HG03060 (cell line): ENCODE results near the gene SERPINA12.

Experiments
- ATAC-seq: cut with Tn5 transposase; IDR thresholded peaks from one replicate; pipeline ENCODE4 v1.9.1; 2021; ENCODE audit warnings: low read depth, moderate number of reproducible peaks; ENCODE audit not compliant: unreplicated experiment

SERPINA12 gene

DNA sequence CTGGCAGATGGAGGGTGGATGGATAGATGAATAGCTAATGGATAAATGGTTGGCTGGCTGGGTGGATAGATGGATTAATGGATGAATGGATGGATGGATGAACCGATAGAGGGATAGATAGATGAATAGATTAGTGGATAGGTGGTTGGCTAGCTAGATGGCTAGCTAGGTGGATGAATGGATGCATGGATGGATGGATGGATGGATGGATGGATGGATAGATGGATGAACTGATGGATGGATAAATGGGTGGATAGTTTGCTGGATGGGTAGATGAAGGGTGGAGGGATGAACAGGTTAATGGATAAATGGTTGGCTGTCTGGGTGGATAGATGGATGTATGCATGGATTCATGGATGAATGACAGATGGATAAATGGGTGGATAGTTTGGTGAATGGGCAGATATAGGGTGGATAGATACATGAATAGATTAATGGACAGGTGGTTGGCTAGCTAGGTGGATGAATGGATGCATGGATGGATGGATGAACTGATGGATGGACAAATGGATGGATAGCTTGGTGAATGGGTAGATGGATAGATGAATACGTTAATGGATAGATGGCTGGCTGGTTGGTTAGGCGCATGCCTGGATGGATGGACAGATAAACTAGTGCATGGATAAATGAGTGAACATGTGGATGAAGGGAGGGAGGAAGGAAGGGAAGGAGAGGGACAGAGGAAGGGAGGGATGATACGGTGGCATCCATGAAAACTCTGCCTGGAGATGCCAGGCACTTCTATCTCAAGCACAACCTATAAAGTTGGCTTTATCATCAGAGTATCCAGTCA is 41.3 kb downstream of the SERPINA12 start:
- ATAC-seq: no peak

DNA sequence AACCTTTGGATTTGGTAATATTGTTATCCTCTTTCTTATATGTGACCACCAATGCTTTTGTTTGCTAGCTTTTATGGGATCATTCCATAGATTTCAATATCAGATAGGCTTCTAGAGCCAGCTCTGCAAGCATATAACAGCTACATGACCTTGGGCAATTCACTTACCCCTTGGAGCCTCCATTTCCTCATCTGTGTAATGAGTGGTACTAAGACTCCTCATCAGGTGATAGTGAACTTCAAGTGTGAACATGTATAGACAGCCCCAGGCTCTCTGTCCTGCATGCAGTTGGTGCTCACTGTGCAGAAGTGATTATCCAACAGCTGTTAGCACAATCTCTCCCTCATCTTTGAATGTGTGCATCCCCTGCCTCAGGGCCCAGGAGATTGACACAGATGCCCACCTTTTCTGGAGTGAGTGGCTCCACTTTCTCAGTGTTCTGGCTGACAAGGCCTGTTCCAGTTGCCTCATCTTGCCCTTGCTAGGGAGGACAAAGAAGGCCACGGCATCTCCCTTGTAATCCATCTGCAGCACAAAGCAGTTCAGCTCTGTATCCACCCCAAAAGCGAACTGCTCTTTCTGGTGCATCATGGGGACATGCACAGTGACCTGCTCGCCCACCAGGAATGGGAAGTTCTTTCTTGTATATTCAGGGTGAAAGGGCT is 42.4 kb downstream of the SERPINA12 start:
- ATAC-seq: no peak

DNA sequence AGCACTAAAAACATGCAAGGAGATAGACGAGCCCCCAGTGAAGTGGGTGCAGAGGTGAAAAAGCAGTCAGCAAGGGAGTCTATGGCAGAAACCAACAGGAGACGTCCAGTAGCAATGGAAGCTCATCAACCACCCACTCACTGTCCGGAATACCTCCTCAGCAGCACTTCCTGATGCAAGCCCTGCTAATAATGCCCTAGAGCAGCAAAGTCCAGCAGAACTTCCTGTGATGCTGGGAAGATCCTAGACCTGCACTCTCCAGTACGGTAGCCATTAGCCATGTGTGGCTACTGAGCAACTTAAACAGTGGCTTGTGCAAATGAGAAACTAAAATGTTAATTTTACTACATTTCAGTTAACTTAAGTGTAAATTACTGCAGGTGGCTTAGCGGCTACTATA is 44.2 kb downstream of the SERPINA12 start:
- no peak for ATAC-seq

DNA sequence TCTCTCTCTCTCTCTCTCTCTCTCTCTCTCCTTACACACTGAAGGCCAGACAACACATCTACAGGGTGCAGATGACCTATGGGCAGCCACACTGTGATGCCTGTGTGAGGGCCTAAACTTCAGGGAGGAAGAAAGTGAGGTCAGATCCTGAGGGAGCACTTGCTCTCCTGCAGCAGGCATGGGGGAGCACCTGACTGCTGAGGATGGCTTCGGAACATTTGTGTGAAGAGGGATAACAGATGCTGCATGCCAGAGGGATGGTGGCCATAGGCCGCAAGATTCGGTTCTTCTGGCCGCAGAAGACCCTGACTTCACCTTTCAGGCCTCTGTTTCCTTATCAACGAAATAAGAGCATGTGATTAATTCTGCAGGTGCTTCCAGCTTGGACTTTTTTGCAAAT is 45.0 kb downstream of the SERPINA12 start:
- ATAC-seq: no peak

DNA sequence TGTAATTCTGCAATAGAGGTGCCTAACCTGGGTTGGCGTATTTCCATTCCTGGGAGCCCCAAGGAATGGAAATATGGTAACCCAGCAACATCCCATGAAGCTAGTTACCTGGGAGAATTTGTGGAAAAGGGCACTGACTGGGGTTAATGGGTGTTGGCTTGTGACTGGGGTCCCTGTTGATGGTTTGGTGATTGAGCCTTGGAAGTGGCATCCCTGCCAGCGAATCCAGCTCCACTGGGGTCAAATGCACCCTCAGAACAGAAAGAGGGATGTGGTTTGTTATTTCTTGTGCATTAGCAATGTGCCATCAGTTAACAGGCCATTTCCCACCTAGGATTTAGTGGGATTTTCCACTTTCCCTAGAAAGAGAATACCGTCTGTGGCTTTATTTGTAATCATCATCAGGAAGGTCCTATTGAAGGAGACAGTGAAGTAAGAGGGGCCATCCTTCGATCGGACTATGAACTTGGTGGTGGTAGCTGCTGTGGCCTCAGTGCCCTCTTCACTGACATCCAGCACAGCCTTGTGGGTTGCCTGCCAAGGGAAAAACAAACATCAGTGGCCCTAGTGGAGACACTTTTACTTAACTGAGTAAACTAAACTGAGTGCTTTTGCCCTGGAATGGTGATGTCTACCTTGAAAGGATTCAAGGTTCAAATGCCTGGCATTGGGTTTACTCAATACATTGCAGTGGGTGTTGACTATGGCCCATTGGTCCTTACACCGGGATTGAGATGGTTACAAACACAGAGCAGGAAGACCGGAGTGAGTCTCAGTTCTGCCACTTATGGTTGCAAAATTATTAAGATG is 46.3 kb downstream of the SERPINA12 start:
- no peak for ATAC-seq

DNA sequence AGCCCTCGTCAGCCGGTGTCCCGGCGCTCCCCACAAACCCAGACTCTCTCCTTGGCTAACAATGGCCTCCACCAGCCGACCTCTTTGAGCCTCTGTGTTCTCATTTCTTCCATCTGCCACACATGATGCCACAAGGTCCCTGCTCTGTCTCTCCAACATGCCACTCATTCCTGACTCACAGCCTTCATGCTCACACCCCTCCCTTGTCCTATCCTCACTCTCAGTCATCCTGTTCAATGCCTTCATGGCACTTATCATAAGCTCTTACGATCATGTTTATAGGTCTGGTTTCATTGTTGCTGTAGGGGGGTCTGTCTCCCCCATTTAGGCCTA is 47.1 kb downstream of the SERPINA12 start:
- ATAC-seq: no peak

DNA sequence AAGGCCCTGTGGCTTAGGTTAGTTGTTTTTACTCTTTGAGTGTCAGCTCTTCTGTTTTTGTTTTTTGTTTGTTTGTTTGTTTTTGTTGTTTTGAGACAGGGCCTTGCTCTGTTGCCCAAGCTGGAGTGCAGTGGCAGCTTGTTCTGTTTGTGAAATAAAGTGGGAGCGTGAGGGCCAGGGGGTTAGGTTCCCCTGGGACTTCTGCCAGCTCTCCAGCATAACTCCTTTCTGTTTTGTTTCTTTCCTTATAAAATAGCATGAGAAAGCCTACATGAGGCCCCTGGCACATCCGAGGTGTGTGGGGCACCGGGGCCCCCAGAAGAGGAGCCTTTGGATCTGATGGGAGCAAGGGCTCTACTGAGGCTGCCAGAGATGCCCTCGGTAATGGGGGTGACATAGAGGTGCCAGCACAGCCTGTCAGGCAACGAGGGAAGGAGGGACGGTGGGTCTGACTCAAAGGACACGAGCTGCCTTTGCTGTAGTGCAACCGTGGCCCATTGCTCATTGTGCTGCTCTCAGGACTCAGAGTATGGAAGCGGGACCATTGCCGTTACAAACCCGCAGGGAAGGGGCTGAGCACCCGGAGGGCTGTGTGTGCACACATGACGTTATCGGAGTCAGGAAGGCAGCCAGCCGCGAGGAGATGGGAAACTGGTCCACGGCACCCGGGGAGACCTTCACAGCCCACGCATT is 47.6 kb downstream of the SERPINA12 start:
- no peak for ATAC-seq

DNA sequence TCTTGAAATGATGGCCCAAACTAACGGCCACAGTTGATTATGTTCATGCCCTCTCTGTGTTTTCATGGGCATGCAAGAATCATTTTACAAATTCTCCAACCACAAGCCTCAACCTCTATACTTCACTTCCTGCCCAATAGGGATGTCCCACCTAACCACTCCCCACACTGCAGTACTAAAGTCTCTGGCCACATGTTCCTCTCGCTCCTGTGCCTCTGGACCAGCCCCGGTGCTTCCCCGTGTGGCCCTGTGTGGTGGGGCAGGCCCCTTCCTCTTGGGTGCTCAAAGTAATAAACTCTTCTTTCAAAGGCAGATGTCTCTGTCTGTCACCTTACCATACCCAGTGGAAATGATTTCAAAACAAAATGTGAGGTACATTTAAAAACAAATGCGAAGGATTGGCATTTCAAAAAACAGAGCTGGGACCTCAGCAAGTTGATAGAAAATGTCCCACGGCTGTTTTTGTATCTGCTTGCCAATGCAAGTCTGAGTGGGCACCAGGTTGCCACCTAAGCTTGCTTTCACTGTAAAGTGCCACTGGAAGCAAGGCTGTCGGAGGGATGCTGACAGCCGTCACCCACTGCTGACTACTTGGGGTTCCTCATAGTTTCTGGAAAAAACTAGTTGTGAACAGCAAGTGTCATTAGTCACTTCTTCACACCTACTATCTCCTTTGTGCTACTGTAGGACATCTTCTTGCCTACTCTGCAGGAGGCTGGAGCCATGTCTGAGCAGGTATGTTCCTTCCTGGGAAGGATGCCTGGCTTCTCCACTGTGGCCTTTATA is 48.4 kb downstream of the SERPINA12 start:
- no peak for ATAC-seq

DNA sequence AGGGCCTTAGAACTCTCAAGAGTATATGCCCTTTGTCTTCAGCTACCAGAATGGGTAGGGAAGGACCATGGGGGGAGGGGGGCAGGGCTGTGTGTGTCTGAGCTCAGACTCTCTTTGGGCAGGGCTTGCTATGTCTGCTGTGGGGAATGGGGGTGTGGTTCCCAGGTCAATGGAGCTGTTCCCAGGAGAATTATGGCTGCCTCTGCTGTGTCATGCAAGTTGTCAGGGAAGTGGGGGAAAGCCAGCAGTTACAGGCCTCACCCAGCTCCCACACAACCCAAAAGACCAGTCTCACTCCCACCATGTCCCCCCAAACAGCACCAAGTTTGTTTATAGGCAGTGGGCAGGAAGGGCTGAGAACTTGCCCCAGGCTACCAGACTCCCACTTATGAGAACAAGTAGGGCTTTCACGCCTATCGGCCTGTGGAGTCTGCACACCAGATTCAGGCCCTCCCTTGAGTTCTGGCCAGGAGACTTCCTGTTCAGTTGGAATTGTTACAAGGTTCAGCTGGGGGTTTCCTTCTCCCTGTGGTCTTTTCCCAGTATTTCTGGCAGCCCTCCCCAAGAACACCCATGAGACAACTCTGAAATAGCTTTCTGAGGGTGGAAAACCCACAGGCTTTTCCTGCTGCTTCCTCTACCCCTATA is 50.6 kb downstream of the SERPINA12 start:
- ATAC-seq: no peak

DNA sequence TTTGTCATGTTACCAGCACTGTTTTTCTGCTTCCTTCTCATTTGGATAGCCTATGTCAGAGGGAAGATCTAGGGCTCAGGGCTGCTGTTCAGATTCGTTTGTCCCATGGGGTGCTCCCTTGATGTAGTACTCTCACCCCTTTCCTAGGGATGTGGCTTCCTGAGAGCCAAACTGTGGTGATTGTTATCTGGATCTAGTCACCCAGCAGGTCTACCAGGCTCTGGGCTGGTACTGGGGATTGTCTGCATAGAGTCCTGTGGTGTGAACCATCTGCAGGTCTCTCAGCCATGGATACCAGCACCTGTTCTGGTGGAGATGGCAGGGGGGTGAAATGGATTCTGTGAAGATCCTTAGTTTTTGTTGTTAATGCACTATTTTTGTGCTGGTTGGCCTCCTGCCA is 51.2 kb downstream of the SERPINA12 start:
- no peak for ATAC-seq

DNA sequence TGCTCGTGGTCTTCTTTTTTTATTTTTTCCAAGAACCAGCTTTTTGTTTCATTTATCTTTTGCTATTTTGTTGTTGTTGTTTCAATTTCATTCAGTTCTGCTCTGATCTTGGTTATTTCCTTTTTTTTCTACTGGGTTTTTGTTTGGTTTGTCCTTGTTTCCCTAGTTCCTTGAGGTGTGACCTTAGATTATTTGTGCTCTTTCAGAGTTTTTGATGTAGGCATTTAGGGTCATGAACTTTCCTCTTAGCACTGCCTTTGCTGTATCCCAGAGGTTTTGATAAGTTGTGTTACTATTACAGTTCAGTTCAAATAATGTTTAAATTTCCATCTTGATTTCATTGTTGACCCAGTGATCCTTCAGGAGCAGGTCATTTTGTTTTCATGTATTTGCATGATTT is 53.3 kb downstream of the SERPINA12 start:
- no peak for ATAC-seq

DNA sequence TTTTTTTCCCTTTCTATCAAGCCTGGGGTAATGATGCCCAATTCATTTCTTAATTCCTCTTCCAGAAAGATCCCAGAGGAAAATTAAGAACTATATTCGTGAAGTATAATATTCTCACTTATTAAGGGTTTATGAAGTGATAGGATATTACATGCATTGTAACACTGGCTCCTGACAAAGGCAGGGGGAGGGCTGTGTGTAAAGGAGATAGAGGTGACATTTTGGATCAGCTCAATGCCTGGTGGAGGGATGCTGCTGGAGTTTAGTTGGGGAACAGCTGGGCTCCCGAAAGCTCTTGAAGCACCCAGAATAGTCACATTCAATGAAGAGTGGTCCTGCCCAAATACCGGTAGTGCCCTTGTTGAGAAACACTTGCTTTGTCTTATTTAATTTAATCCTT is 57.4 kb downstream of the SERPINA12 start:
- no peak for ATAC-seq

DNA sequence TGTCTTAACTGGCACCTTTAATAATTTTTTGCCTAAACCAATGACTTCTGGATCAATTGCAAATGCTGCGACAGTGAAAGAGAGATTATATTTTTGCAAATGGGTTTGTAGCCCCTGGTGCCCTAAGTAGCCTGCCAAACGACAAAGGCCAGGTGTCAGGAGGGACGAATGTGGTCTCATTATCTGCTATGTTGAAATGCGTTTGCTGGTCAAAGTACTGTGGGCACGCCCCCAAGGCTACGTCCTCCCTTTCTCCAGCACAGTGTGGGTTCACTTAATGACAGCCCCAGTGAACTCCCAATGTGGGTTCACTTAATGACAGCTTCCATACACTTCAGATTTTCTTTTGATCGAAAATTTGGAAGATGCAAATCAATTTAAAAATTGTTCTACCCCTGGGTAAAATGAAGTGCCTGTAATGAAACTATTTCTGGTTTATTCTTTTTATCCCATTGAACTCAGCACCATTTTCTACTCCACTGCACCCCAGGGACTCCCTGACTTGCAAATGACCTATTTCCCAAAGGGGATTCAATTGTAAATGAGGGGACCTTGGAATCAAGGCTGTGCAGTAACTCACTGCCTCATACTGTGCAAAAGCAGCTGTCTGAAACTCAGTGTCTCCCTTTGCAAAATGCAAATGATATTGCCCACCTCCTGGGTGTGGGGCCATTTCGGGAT is 58.0 kb downstream of the SERPINA12 start:
- ATAC-seq: no peak

DNA sequence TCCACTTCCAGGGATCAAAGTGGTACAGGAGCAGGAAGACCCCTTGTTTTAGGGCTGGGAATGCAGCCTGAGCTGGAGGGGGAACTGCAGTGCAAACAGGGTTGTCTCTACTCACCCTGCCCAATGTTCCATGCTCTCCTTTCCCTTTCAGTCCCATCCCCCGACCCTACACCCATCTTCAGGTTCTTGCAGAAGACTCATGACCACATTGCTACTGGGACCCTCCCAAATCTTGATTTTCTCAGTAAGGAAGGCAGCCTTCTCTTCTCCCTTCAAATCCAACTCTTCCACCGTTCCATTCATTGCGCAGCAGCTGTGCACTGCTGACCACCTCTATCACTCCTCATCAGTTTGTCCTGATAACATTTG is 58.6 kb downstream of the SERPINA12 start:
- no peak for ATAC-seq

DNA sequence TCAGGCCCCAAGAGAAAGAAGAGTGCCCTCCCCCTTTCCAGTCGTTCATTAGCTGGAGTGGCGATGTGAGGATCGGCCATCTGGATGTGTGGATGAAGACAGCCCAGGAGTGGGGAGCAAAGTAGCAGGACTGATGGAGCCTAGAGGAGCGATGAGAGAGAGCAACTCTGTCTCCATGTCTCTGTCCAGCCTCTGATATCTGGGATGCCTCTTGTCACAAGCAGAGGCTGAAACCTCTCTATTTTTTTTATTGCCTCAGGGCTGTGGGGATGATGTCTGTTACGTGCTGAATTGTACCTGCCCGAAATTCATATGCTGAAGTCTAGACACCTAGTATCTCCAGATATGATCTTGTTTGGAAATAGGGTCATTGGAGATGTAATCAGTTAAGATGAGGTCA is 59.3 kb downstream of the SERPINA12 start:
- no peak for ATAC-seq

DNA sequence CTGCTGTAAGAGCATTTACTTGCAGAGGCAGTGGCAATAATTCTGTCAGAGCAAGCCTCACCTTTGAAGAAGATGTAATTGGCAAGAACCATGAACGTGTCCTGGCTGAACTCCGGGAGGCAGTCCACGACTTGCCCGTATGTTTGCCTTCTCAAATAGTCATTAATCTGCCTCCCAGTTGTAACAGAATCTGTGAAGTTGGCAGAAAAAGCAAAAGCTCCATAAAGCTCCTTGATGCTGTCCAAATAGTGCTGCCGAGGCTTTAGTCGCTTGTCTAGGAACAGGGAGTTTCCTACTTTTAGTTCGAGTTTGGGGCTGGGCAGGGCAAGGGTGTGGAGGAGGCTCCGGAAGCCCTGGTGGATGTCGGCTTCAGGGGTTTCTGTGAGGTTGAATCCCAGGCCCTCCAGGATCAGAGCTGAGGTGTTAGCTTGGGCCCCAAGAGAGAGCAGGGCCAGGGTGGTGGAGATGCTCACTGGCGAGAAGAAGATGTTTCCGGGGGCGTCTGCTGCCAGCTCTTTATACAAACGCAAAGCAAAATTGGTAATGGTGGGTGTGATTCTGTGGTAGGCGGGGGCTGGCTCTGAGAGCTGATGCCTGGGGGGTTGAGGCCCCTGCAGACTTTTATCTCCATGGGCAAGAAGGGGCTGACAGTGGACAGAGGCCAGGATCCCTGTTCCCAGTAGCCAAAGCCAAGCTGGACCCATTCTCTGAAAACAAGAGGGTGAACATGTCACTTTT is 61.0 kb downstream of the SERPINA12 start:
- ATAC-seq: no peak

DNA sequence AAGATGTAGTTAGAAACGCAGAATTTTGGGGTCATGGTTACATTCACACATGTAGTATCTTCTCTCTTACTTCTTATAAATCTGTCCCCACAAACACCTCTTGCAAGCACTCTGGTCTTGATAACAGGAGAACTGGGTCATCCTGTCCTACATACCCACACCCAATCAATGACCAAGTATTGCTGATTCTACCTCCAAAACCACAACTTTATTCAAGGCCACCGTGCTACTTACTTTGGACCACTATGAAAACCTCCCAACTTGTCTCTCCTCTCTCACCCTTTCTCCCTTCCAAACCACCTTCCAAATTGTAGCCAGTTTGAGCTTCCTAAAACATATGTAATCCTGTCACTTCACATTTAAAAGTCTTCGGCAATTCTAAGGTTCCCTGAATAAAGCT is 62.1 kb downstream of the SERPINA12 start:
- no peak for ATAC-seq

DNA sequence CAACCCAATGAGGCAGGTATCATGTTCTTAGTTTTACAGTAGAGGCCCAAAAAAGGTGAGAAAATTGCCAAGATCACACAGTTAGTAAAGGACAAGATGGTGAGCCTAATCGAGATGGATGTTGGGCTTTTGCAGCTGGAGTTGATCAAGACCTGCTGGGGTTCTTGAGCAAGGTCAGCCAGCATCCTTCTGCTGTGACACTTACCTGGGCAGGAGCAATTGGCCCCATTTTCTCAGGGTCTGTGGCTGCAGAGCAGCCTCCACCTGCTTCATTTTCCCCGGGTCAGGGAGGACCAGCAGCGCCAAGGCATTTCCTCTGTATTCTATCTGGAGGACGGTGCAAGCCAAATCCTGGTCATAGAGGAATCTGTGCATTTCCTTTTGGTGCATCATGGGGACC is 63.1 kb downstream of the SERPINA12 start:
- ATAC-seq: no peak

DNA sequence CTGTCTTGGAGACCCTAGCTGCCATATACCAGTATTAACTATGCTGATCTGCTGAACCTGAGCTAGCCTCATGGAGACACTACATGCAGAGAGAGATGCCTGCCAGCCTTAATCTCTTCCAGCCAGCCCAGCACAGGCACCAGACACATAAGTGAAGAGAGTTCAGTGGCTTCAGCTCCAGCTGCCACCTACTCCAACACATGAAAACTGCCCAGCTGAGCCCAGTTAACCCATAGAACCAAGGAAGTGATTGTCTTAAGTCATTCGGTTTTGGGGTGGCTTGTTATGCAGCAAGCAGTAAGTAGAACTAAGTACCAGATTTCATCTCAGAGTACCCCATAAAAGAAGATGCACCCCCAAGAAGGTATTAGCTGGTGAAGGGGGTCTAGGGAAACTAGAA is 64.3 kb downstream of the SERPINA12 start:
- ATAC-seq: no peak
